GM12801 (cell line): ENCODE results near the gene QRFP.

Experiments used
- CTCF ChIP-seq: IDR thresholded peaks from one replicate; pipeline ENCODE4 v1.5.1; 2011; ENCODE audit warnings: control low read depth; ENCODE audit not compliant: insufficient read length; ENCODE audit errors: extremely low read depth

QRFP gene

GRCh38 chr9:130931508-130932254 lies 35.1 kb upstream of the QRFP start:
- no peak for TF ChIP-seq CTCF

GRCh38 chr9:130930804-130931349 lies 34.3 kb upstream of the QRFP start:
- TF ChIP-seq CTCF = no peak

- TF ChIP-seq CTCF = no peak
Observed at GRCh38 chr9:130930132-130930803, 33.7 kb upstream of the QRFP start.

- TF ChIP-seq CTCF = no peak
Observed at GRCh38 chr9:130929571-130930038, 33.0 kb upstream of the QRFP start.

GRCh38 chr9:130927995-130928900 lies 31.6 kb upstream of the QRFP start:
- TF ChIP-seq CTCF = no peak

- no peak for TF ChIP-seq CTCF
Observed at GRCh38 chr9:130927338-130927737, 30.7 kb upstream of the QRFP start.

- TF ChIP-seq CTCF = no peak
Observed at GRCh38 chr9:130925050-130925678, 28.6 kb upstream of the QRFP start.
